ENCODE results near the gene SPATA13. TPM values are rescaled to one million over a fixed set of nuclear protein-coding genes. Genes with fewer than 3 reads are reported as not detected.

Gene SPATA13
- total RNA-seq, 2 experiments from 2014 or later: 56.8 to 57.4 TPM

GRCh38 chr13:24176351-24177101 lies 16.0 kb downstream of the SPATA13 start:
- H3K36me3 Mint-ChIP-seq (ENCODE audit: low read depth): peaks cover 3% of the 10 kb centered on the region
- CTCF ChIA-PET: interaction anchor here (0.8 to 1.6 kb wide), 2 partner anchors 15 to 42 kb away, joined by 4 read pairs; partner anchors contain the start of gene SPATA13
- no peak overlapping the region for H3K4me3 Mint-ChIP-seq
- H3K4me1 Mint-ChIP-seq (ENCODE audit: low read depth): peaks cover 33% of the 10 kb centered on the region
- no peak overlapping the region for H3K27ac Mint-ChIP-seq
- no peaks in the 10 kb centered on the region for H3K27me3 Mint-ChIP-seq (ENCODE audit: low read depth)
- intact Hi-C loops (cut with micrococcal nuclease): no loop called here
- DNase-seq: no peak
- no peaks in the 10 kb centered on the region for H3K9me3 Mint-ChIP-seq

GRCh38 chr13:24178847-24179485 lies 18.4 kb downstream of the SPATA13 start:
- DNase-seq: no peak
- H3K4me3 Mint-ChIP-seq: no peak overlapping the region
- CTCF ChIA-PET: interaction anchor here (1.2 to 1.3 kb wide), 2 partner anchors 10 to 81 kb away, joined by 3 read pairs; no protein-coding TSS in a partner anchor
- intact Hi-C loops (cut with micrococcal nuclease): no loop called here
- H3K36me3 Mint-ChIP-seq (ENCODE audit: low read depth): peaks cover 9% of the 10 kb centered on the region
- no peaks in the 10 kb centered on the region for H3K27me3 Mint-ChIP-seq (ENCODE audit: low read depth)
- peaks cover 4% of the 10 kb centered on the region for H3K9me3 Mint-ChIP-seq
- H3K4me1 Mint-ChIP-seq (ENCODE audit: low read depth): peaks cover 35% of the 10 kb centered on the region
- H3K27ac Mint-ChIP-seq: no peak overlapping the region

- peaks cover 4% of the 10 kb centered on the region for H3K9me3 Mint-ChIP-seq
- peaks cover 31% of the 10 kb centered on the region for H3K4me1 Mint-ChIP-seq (ENCODE audit: low read depth)
- no peak overlapping the region for H3K27ac Mint-ChIP-seq
- intact Hi-C loops (cut with micrococcal nuclease): no loop called here
- H3K36me3 Mint-ChIP-seq (ENCODE audit: low read depth): peaks cover 9% of the 10 kb centered on the region
- H3K4me3 Mint-ChIP-seq: no peak overlapping the region
- CTCF ChIA-PET: interaction anchor here (1.2 to 1.3 kb wide), 2 partner anchors 9 to 82 kb away, joined by 3 read pairs; no protein-coding TSS in a partner anchor
- no peak for DNase-seq
- H3K27me3 Mint-ChIP-seq (ENCODE audit: low read depth): no peaks in the 10 kb centered on the region
These were observed 18.9 kb downstream of the SPATA13 start for GRCh38 chr13:24179486-24179850.

- Mint-ChIP-seq H3K27ac (no peak overlapping the region), H3K27me3 (ENCODE audit: low read depth) (no peaks in the 10 kb centered on the region), H3K4me3 (no peak overlapping the region), H3K4me1 (ENCODE audit: low read depth) (peaks cover 27% of the 10 kb centered on the region), H3K36me3 (ENCODE audit: low read depth) (peaks cover 9% of the 10 kb centered on the region), H3K9me3 (peaks cover 4% of the 10 kb centered on the region)
- CTCF ChIA-PET: interaction anchor here (1.2 kb wide), 1 partner anchor 48 kb away, joined by 4 read pairs; no protein-coding TSS in a partner anchor
- no peak for DNase-seq
- intact Hi-C loops (cut with micrococcal nuclease): no loop called here
These were observed 20.3 kb downstream of the SPATA13 start for GRCh38 chr13:24180750-24181377.

GRCh38 chr13:24181991-24182702 lies 21.6 kb downstream of the SPATA13 start:
- Mint-ChIP-seq H3K36me3 (ENCODE audit: low read depth) (peaks cover 9% of the 10 kb centered on the region), H3K27ac (no peak overlapping the region), H3K4me3 (no peak overlapping the region), H3K27me3 (ENCODE audit: low read depth) (no peaks in the 10 kb centered on the region), H3K4me1 (ENCODE audit: low read depth) (peaks cover 34% of the 10 kb centered on the region), H3K9me3 (peaks cover 4% of the 10 kb centered on the region)
- CTCF ChIA-PET: interaction anchor here (1.2 kb wide), 1 partner anchor 47 kb away, joined by 4 read pairs; no protein-coding TSS in a partner anchor
- DNase-seq: peak; percentile 21
- intact Hi-C loops (cut with micrococcal nuclease): no loop called here

- Mint-ChIP-seq H3K9me3 (peaks cover 4% of the 10 kb centered on the region), H3K4me1 (ENCODE audit: low read depth) (peaks cover 39% of the 10 kb centered on the region), H3K36me3 (ENCODE audit: low read depth) (peaks cover 9% of the 10 kb centered on the region), H3K27me3 (ENCODE audit: low read depth) (no peaks in the 10 kb centered on the region), H3K4me3 (no peak overlapping the region), H3K27ac (no peak overlapping the region)
- CTCF ChIA-PET: no interaction called here
- no peak for DNase-seq
- intact Hi-C loops (cut with micrococcal nuclease): no loop called here
These were observed 22.2 kb downstream of the SPATA13 start for GRCh38 chr13:24182703-24183081.

GRCh38 chr13:24183741-24184182 lies 23.2 kb downstream of the SPATA13 start:
- Mint-ChIP-seq H3K9me3 (peaks cover 4% of the 10 kb centered on the region), H3K27ac (no peak overlapping the region), H3K27me3 (ENCODE audit: low read depth) (no peaks in the 10 kb centered on the region), H3K36me3 (ENCODE audit: low read depth) (peaks cover 9% of the 10 kb centered on the region), H3K4me1 (ENCODE audit: low read depth) (peaks cover 34% of the 10 kb centered on the region), H3K4me3 (no peak overlapping the region)
- intact Hi-C loops (cut with micrococcal nuclease): no loop called here
- DNase-seq: no peak
- CTCF ChIA-PET: no interaction called here

GRCh38 chr13:24184265-24184841 lies 23.8 kb downstream of the SPATA13 start:
- no peaks in the 10 kb centered on the region for H3K27me3 Mint-ChIP-seq (ENCODE audit: low read depth)
- no peak overlapping the region for H3K4me3 Mint-ChIP-seq
- no peak for DNase-seq
- no peak overlapping the region for H3K27ac Mint-ChIP-seq
- CTCF ChIA-PET: no interaction called here
- intact Hi-C loops (cut with micrococcal nuclease): no loop called here
- peaks cover 30% of the 10 kb centered on the region for H3K4me1 Mint-ChIP-seq (ENCODE audit: low read depth)
- H3K36me3 Mint-ChIP-seq (ENCODE audit: low read depth): peaks cover 9% of the 10 kb centered on the region
- peaks cover 4% of the 10 kb centered on the region for H3K9me3 Mint-ChIP-seq

GRCh38 chr13:24184882-24185281 lies 24.4 kb downstream of the SPATA13 start:
- CTCF ChIA-PET: no interaction called here
- H3K4me1 Mint-ChIP-seq (ENCODE audit: low read depth): peaks cover 24% of the 10 kb centered on the region
- H3K27ac Mint-ChIP-seq: no peak overlapping the region

GRCh38 chr13:24185591-24186232 lies 25.2 kb downstream of the SPATA13 start:
- H3K9me3 Mint-ChIP-seq: peaks cover 4% of the 10 kb centered on the region
- no peak overlapping the region for H3K4me3 Mint-ChIP-seq
- CTCF ChIA-PET: interaction anchor here (1.5 kb wide), 1 partner anchor 125 kb away, joined by 4 read pairs; no protein-coding TSS in a partner anchor
- peaks cover 23% of the 10 kb centered on the region for H3K4me1 Mint-ChIP-seq (ENCODE audit: low read depth)
- intact Hi-C loops (cut with micrococcal nuclease): no loop called here
- no peak for DNase-seq
- no peak overlapping the region for H3K27ac Mint-ChIP-seq
- H3K36me3 Mint-ChIP-seq (ENCODE audit: low read depth): peaks cover 7% of the 10 kb centered on the region
- H3K27me3 Mint-ChIP-seq (ENCODE audit: low read depth): no peaks in the 10 kb centered on the region

More at GRCh38 chr13:24184882-24185281, 24.4 kb downstream of the SPATA13 start:
- Mint-ChIP-seq H3K36me3 (ENCODE audit: low read depth) (peaks cover 7% of the 10 kb centered on the region), H3K9me3 (peaks cover 4% of the 10 kb centered on the region), H3K4me3 (no peak overlapping the region), H3K27me3 (ENCODE audit: low read depth) (no peaks in the 10 kb centered on the region)
- no peak for DNase-seq
- intact Hi-C loops (cut with micrococcal nuclease): no loop called here

GRCh38 chr13:24187185-24187584 lies 26.7 kb downstream of the SPATA13 start:
- H3K4me1 Mint-ChIP-seq (ENCODE audit: low read depth): peaks cover 21% of the 10 kb centered on the region
- H3K9me3 Mint-ChIP-seq: peaks cover 2% of the 10 kb centered on the region
- no peaks in the 10 kb centered on the region for H3K27me3 Mint-ChIP-seq (ENCODE audit: low read depth)
- intact Hi-C loops (cut with micrococcal nuclease): no loop called here
- peaks cover 4% of the 10 kb centered on the region for H3K36me3 Mint-ChIP-seq (ENCODE audit: low read depth)
- CTCF ChIA-PET: interaction anchor here (1.5 kb wide), 1 partner anchor 126 kb away, joined by 4 read pairs; no protein-coding TSS in a partner anchor
- no peak overlapping the region for H3K4me3 Mint-ChIP-seq
- H3K27ac Mint-ChIP-seq: no peak overlapping the region
- peak; percentile 18 for DNase-seq

All from activated naive CD4-positive, alpha-beta T cell treated with anti-CD3 and anti-CD28 coated beads for 36 hours (primary cell).